ACC112 (cell line): ENCODE results near the gene LIMS1.
"Not testable (repeated sequence)": the region's sequence is repeated elsewhere in the genome, so short reads cannot be mapped to it uniquely, and the experiment has no call there.

ENCODE experiments used
- H2AFZ ChIP-seq: fragments of 200-600 bp; sonication (generic); one replicate; pipeline ENCODE4 v1.6.0; 2017; ENCODE audit warnings: antibody characterized with exemption, low read length; ENCODE audit not compliant: unreplicated experiment
- H3K27ac ChIP-seq: fragments of 200-600 bp; sonication (generic); 2 replicates; pipeline ENCODE4 v1.5.1; 2014; ENCODE audit warnings: low read depth, mild to moderate bottlenecking, antibody characterized with exemption, low read length, moderate library complexity
- H3K27me3 ChIP-seq: fragments of 200-600 bp; sonication (generic); 2 replicates; pipeline ENCODE4 v1.6.1; 2014; ENCODE audit warnings: mild to moderate bottlenecking, antibody characterized with exemption, low read length, moderate library complexity, mixed read lengths; ENCODE audit not compliant: insufficient read depth
- H3K36me3 ChIP-seq: fragments of 200-600 bp; sonication (generic); 2 replicates; pipeline ENCODE4 v1.6.1; 2016; ENCODE audit warnings: mild to moderate bottlenecking, antibody characterized with exemption, low read length, moderate library complexity, mixed read lengths; ENCODE audit not compliant: insufficient read depth
- H3K4me1 ChIP-seq: fragments of 200-600 bp; sonication (generic); one replicate; pipeline ENCODE4 v1.6.1; 2016; ENCODE audit warnings: low read length, mixed read lengths; ENCODE audit not compliant: insufficient read depth, unreplicated experiment, control insufficient read depth
- H3K4me3 ChIP-seq: fragments of 200-600 bp; sonication (generic); 2 replicates; pipeline ENCODE4 v1.5.1; 2014; ENCODE audit warnings: mild to moderate bottlenecking, low read depth, low read length
- H3K79me2 ChIP-seq: fragments of 200-600 bp; sonication (generic); one replicate; pipeline ENCODE4 v1.6.0; 2016; ENCODE audit warnings: low read length; ENCODE audit not compliant: control insufficient read depth, unreplicated experiment, insufficient read depth

LIMS1 gene

GRCh38 chr2:108552566-108552965 lies 18.3 kb downstream of the LIMS1 start:
- Histone ChIP-seq H3K4me1 (peaks cover 14% of the 10 kb centered on the region), H3K27me3 (no peaks in the 10 kb centered on the region), H3K4me3 (no peak overlapping the region), H2AFZ (no peak overlapping the region), H3K79me2 (peaks cover 68% of the 10 kb centered on the region), H3K36me3 (no peaks in the 10 kb centered on the region), H3K27ac (no peak overlapping the region)

- peaks cover 14% of the 10 kb centered on the region for H3K4me1 ChIP-seq
- no peak overlapping the region for H2AFZ ChIP-seq
- no peaks in the 10 kb centered on the region for H3K36me3 ChIP-seq
- no peaks in the 10 kb centered on the region for H3K27me3 ChIP-seq
- no peak overlapping the region for H3K4me3 ChIP-seq
- peaks cover 60% of the 10 kb centered on the region for H3K79me2 ChIP-seq
- H3K27ac ChIP-seq = no peak overlapping the region
These were observed 19.1 kb downstream of the LIMS1 start for GRCh38 chr2:108553209-108553919.

GRCh38 chr2:108554528-108554927 lies 20.3 kb downstream of the LIMS1 start:
- Histone ChIP-seq H3K4me1 (peaks cover 14% of the 10 kb centered on the region), H3K27ac (no peak overlapping the region), H3K4me3 (no peak overlapping the region), H3K27me3 (no peaks in the 10 kb centered on the region), H2AFZ (no peak overlapping the region), H3K36me3 (no peaks in the 10 kb centered on the region), H3K79me2 (peaks cover 62% of the 10 kb centered on the region)

GRCh38 chr2:108555572-108555971 lies 21.3 kb downstream of the LIMS1 start:
- H3K27ac ChIP-seq = no peak overlapping the region
- H3K79me2 ChIP-seq = peaks cover 69% of the 10 kb centered on the region
- no peak overlapping the region for H2AFZ ChIP-seq

GRCh38 chr2:108556581-108556980 lies 22.3 kb downstream of the LIMS1 start:
- not testable (repeated sequence) for H2AFZ ChIP-seq, H3K4me3 ChIP-seq, H3K36me3 ChIP-seq, H3K27me3 ChIP-seq, H3K27ac ChIP-seq
- Histone ChIP-seq H3K79me2 (peaks cover 75% of the 10 kb centered on the region), H3K4me1 (peaks cover 14% of the 10 kb centered on the region)

More at GRCh38 chr2:108555572-108555971, 21.3 kb downstream of the LIMS1 start:
- Histone ChIP-seq H3K4me3 (no peak overlapping the region), H3K4me1 (peaks cover 14% of the 10 kb centered on the region), H3K36me3 (no peaks in the 10 kb centered on the region), H3K27me3 (no peaks in the 10 kb centered on the region)

- no peaks in the 10 kb centered on the region for H3K36me3 ChIP-seq
- no peaks in the 10 kb centered on the region for H3K27me3 ChIP-seq
- H3K4me3 ChIP-seq = no peak overlapping the region
- no peaks in the 10 kb centered on the region for H3K4me1 ChIP-seq
- peaks cover 69% of the 10 kb centered on the region for H3K79me2 ChIP-seq
- H2AFZ ChIP-seq = no peak overlapping the region
- H3K27ac ChIP-seq = no peak overlapping the region
These were observed 26.1 kb downstream of the LIMS1 start for GRCh38 chr2:108560241-108560811.

GRCh38 chr2:108560895-108561530 lies 26.7 kb downstream of the LIMS1 start:
- Histone ChIP-seq H3K4me3 (no peak overlapping the region), H3K4me1 (no peaks in the 10 kb centered on the region), H3K79me2 (peaks cover 68% of the 10 kb centered on the region), H3K36me3 (no peaks in the 10 kb centered on the region), H2AFZ (no peak overlapping the region), H3K27ac (no peak overlapping the region), H3K27me3 (no peaks in the 10 kb centered on the region)

- H3K4me1 ChIP-seq = no peaks in the 10 kb centered on the region
These were observed 28.0 kb downstream of the LIMS1 start for GRCh38 chr2:108562274-108562673.

GRCh38 chr2:108564510-108564909 lies 30.2 kb downstream of the LIMS1 start:
- no peaks in the 10 kb centered on the region for H3K36me3 ChIP-seq
- H3K27ac ChIP-seq = no peak overlapping the region
- H2AFZ ChIP-seq = no peak overlapping the region
- H3K27me3 ChIP-seq = no peaks in the 10 kb centered on the region
- no peak overlapping the region for H3K4me3 ChIP-seq
- no peaks in the 10 kb centered on the region for H3K4me1 ChIP-seq
- H3K79me2 ChIP-seq = peaks cover 70% of the 10 kb centered on the region

More at GRCh38 chr2:108562274-108562673, 28.0 kb downstream of the LIMS1 start:
- H3K36me3 ChIP-seq = no peaks in the 10 kb centered on the region
- H3K4me3 ChIP-seq = no peak overlapping the region
- no peaks in the 10 kb centered on the region for H3K27me3 ChIP-seq
- H3K27ac ChIP-seq = no peak overlapping the region
- H2AFZ ChIP-seq = no peak overlapping the region
- H3K79me2 ChIP-seq = peaks cover 65% of the 10 kb centered on the region

- no peak overlapping the region for H3K27ac ChIP-seq
- peaks cover 7% of the 10 kb centered on the region for H3K4me1 ChIP-seq
- H2AFZ ChIP-seq = no peak overlapping the region
- no peaks in the 10 kb centered on the region for H3K27me3 ChIP-seq
- no peak overlapping the region for H3K4me3 ChIP-seq
- peaks cover 63% of the 10 kb centered on the region for H3K79me2 ChIP-seq
- no peaks in the 10 kb centered on the region for H3K36me3 ChIP-seq
These were observed 31.6 kb downstream of the LIMS1 start for GRCh38 chr2:108565778-108566375.
